ENCODE results near the gene KRTAP12-3.
"Not testable (repeated sequence)": the region's sequence is repeated elsewhere in the genome, so short reads cannot be mapped to it uniquely, and the experiment has no call there.

Gene KRTAP12-3

DNA sequence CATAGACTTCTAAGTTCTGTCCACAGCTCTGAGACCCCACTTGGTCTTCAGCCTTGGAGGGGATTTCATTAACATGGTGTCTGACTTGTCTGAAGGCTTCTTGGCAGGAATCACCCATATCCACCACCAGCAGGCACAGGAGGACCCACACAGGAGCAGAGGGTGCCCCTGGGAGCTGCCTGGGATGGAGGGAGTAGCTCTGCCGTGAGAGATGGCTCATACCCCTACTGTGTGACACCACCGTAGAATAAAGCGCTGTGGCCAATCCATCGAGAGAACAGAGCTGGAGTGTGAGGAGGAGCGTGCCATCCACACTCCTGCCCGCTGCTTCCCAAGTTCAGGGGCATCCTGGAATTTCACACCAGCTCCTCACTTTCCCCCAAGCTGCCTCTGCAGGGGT is 27.3 kb downstream of the KRTAP12-3 start:
- not testable (repeated sequence) for DNase-seq (ENCODE audit: low read depth)

DNA sequence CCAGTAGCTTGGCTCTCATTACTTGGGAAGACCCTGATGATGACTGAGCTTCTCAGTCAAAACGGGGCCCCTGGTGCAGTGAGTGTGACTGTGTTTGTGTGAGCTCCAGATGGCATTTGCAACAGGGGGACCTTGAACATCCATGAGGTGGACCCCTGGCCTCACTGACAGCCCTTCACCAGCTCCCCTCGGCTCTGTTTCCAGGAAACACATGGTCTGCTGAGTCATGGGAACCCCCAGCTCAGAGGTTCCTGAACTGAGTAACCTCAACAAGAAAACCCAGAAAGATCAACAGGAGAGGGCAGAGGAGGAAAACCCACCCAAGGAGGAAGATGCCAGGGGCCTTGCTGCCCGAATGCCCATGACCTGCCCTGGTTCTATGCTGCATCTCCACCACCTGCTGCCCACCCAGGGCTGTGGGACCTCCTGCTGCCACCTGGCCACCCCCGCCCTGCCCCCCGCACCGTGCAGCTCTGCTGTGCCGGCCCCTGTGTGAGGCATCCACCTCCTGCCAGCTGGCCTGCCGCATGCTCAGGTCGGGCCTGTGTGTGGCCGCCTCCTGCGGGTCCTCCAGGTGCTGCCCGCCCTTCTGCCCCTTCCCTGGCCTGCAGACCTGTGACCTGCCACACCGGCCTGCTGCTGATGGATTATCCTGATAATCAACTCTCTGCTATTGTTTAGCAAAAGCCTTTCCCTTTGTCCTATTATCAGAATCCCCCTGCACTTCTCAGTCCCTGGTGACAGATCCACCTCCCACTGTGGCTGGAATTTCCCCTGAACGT is 28.5 kb downstream of the KRTAP12-3 start:
- no peak for DNase-seq (ENCODE audit: low read depth)

DNA sequence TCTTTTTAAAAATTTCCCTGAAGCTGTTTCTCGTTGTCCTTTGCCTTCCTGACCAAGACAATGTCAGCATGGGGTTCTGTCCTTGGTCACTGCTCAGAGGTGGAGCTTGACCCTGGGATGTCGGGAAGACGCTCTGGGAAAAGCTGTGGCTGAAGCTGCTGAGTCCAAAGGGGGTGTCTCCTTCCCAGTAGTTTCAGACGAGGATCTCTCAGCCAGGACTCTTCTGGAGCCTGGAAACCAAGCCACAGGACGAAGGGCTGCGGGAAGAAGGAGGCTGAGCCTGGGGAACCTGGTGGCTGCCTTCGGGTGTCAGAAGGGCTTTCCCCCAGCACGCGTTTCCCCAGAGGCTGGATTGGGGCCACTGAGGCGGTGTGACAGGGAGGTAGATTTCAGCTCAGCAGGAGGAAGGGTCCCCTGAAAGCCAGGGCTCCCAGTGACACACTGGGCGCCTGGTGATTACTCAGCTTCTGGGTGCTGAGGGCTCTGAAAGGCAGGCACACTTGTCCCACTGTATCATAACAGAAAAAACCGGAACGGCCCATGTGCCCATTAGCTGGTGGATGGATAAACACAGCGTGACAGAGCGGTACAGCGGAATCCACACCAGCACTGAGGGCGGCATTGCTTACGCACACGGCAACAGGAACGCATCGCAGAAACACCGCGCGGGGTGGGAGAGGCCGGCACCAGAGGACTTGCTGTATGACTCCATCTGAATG is 29.3 kb downstream of the KRTAP12-3 start:
- no peak for DNase-seq (ENCODE audit: low read depth)

DNA sequence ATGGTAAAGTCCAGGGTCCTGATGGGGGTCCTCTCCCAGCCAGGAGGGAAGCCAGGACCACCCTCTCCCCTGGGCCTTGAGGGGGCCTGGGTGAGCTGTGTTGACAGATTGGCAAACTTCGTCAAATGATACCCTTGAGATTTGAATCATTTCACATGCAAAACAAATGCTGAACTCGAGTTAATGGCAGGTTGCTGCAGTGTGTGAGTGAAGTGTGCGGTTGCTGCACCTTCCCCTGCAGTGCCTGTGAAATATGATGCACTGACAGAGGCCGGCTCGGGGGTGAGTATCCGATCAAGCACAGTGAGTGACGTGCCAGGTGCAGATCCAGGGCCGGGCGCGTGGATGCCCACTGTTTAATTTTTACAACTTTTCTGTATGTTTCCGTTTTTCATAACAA is 29.9 kb downstream of the KRTAP12-3 start:
- DNase-seq (ENCODE audit: low read depth): no peak

DNA sequence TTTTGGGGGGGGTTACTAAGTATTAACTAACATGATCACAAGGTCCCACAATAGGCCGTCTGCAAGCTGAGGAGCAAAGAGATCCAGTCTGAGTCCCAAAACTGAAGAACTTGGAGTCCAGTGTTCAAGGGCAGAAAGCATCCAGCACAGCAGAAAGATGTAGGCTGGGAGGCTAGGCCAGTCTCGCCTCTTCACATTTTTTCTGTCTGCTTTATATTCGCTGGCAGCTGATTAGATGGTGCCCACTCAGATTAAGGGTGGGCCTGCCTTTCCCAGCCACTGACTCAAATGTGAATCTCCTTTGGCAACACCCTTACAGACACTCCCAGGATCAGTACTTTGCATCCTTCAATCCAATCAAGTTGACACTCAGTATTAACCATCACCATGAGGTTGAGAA is 32.0 kb downstream of the KRTAP12-3 start:
- DNase-seq (ENCODE audit: low read depth): not testable (repeated sequence)

DNA sequence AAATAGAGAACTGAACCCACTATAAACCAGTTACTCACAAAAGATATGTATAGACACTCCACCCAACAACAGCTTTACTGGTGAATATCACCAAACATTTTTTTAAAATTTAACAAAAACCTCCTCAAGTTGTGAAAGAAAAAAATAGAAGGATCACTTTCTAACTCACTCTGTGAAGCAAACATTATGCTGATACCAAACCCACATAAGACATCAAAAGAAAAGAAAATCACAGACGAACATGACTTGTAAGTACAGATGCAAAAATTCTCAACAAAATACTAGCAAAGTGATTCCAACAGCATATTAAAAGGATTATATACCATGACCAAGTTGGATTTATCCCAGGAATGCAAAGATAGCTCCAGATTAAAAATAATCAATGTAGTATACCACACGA is 34.0 kb downstream of the KRTAP12-3 start:
- no peak for DNase-seq (ENCODE audit: low read depth)

DNA sequence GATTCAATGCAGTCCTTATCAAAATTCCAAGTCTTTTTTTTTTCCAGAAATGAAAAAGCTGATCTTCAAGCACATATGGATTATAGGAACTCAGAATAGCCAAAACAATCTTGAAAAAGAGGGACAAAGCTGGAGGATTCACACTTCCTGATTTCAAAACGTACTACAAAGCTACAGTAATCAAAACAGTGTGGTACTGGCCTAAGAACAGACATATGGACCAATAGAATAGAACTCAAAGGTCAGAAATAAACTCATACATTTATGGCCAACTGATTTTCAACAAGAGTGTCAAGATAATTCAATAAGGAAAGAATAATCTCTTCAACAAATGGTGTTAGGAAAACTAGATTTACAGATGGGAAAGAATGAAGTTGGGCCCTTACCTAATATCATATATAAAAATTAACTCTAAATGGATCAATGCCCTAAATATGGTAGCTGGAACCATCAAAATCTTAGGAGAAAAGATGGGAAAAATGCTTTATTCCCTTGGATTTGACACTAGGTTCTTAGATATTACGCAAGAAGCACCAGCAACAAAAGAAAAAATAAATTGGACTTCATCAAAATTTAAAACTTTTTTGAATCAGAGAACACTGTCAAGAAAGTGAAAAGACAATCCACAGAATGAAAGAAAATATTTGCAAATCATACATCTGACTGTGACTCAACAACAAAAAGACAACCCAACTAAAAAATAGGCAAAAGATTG is 35.2 kb downstream of the KRTAP12-3 start:
- DNase-seq (ENCODE audit: low read depth): no peak

DNA sequence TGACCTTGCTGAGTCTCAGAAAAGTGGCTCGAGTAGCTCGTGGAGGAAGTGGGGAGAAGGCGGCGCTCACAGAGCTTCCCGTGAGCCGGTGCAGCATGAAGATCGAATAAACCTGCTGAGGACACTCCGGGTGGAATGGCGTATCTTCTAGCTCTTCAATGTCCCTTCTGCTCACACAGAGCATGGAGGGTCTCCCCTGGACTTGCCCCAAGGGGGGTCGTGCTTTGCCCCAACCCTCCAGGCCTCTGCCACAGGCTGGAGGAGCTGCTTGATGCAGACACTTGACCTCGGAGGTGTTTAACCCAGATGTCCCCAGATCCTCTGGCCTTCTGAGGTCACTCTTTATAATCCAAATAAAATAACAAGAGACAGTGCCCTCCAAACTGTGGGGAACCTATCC is 37.0 kb downstream of the KRTAP12-3 start:
- DNase-seq (ENCODE audit: low read depth): no peak

DNA sequence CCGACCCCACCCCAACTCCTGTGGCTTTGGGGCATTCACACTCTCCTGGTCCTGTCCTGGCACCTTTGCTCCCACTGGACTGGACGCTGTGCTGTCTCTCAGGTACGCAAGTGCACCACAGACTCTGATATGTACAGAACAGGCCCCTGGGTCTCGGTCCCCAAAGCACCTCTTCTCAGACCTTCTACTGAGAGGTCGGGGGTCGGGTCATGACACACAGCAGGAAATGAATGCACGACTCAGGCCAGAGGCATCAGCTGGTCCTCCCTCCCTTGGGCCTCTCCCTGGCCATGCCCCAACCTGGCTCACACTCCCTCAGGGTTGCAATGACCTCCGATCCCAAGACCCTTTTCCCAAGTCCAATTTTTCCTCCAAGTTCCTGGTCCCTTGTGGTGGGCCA is 37.5 kb downstream of the KRTAP12-3 start:
- no peak for DNase-seq (ENCODE audit: low read depth)

DNA sequence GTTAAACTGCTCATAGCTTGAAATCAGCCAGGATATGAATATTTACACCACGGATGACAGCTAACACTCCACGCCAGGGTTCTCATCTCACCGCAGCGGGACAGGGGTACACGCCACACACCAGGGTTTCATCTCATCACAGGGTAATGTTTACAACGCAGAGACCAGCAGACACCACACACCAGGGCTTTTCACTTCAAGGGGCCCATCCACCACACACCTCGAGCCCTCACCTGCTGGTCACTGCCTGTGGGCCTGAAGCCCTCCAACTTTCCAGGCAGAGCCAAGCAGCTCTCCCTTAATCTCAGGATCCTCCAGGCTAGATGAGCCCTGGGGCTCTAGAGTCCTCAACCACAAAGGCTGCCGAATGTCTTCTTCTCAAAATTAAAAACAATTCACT is 37.9 kb downstream of the KRTAP12-3 start:
- DNase-seq (ENCODE audit: low read depth): no peak

DNA sequence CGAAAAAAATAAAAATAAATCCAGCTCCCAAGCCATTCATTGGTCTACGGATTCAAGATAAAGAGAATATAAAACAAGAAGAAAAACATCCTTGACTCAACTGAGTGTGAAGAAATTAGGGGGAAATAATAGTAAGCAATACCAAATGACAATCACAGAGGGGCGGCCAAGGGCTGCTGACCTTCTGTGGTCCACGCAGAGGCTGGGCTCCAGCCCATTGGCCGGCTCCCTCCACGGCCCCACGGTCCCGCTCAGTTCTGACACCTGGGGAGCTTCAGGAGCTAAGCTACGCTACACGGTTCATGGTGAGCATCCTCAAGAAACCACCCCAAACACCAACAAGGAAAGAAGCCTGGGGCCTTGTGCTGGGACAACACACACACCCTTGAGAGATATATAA is 38.8 kb downstream of the KRTAP12-3 start:
- DNase-seq (ENCODE audit: low read depth): no peak

DNA sequence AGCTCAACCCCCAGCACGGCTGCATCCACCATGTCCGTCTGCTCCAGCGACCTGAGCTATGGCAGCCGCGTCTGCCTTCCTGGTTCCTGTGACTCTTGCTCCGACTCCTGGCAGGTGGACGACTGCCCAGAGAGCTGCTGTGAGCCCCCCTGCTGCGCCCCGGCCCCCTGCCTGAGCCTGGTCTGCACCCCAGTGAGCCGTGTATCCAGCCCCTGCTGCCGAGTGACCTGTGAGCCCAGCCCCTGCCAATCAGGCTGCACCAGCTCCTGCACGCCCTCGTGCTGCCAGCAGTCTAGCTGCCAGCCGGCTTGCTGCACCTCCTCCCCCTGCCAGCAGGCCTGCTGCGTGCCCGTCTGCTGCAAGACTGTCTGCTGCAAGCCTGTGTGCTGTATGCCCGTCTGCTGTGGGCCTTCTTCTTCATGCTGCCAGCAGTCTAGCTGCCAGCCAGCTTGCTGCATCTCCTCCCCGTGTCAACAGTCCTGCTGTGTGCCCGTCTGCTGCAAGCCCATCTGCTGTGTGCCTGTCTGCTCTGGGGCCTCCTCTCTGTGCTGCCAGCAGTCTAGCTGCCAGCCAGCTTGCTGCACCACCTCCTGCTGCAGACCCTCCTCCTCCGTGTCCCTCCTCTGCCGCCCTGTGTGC is 39.6 kb downstream of the KRTAP12-3 start, which contains the start of gene KRTAP10-12:
TSS of gene KRTAP10-12 (plus strand) at position 1 of the 639 bp plus-strand sequence. CDS start at position 31, 30 bp downstream.
- DNase-seq (ENCODE audit: low read depth): not testable (repeated sequence)

DNA sequence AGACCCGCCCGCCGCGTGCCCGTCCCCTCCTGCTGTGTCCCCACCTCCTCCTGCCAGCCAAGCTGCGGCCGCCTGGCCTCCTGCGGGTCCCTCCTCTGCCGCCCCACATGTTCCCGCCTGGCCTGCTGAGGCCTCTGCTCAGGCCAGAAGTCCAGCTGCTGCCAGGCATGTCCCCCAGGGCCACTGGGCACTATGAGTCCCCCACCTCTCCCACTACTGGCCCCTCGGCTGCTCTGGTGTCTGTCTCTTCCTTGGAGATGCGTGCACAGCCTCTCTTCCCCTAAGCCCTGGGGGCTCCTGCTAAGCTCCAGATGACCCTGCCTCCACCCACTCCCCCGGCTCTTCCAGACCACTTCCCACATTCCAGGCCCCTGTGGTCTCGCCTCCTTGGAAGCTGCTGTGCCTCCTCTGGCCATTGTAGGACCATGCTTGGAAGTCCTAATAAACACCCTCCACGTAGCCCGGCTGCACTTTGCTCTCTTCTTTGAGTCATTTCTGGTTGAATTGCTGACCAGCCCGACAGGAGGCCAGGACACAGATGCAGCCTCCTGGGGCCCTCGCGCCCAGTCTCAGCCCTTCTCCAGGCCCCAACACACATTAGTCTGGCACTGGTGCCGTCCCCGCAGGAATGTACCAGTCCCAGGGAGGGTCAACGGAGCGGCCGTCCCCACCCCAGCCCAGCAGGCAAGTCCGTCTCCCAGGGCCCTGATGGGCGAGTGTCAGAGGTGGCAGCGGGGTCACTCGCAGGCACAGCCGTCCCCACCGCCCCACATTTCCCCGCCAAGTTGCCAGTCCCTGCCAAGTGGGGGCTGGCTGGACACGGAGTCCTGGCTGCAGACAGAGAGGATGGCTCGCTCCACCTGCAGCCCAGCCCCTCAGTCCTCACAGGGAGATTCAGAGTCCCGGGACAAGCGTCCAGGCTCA is 40.3 kb downstream of the KRTAP12-3 start:
- DNase-seq (ENCODE audit: low read depth): no peak

DNA sequence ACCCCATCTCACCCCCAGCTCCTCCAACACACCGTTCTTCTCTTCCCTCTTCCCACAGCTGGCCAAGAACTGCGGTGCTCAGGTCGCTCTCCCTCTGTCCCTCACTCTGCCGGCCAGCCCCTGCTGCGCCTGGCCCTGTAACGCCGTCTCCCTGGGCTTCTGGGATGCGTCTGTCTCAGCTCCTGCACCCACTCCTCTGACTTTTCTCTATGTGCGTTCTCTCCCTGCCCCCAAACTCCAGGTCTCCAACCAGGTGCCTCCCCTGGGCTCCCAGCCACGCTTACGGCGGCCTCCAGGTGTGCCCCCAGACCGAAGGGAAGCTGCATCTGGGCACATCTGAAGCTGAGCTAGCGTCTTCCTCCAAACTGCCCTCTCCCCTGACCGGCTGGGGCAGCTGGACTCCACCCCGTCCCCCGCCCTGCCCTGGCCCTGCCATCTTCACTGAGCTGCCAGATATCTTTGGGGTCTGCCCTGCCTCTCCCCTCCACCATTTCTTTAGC is 41.8 kb downstream of the KRTAP12-3 start:
- no peak for DNase-seq (ENCODE audit: low read depth)

DNA sequence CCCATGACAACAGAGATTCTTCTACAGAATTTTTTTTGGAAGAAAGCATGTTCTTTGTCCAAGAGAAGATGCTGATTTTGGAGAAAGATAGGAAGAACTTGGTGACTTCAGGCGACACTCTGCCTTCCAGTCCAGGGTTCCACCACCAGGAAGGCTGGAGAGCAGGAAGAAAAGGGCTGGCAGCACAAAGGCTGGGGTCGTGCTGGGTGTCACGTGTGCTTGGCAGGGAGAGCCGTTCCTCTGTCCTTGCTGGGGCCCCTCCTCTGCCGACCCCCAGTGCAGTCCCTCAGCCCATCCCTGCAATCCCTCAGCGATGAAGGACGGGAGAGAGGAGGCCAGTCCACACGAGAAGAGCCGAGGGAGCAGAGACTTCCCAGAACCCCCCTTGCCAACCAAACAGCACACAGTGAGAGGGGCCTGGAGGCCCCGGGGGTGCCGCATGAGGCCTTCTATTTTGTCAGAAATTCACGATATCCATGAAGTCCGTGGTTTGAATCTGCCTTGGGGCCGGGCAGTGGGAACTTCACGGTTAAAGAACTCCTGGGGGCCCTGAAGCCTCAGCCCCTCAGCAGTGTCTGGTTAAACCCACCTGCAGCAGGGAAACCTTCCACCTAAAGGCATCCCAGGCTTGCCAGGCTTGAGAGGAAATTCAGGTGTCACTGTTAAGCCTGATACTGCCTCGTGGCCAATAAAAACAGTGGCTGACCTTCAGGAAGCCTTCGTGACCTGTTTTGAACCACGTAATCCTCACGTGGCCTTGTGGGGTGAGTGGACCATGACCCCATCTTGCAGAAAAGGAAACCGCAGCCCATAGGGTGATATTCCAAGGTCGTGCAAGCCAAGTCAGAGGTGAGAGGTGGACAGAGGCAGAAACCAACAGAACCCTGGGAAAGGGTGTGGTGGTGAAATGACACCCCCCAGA is 42.6 kb downstream of the KRTAP12-3 start:
- no peak for DNase-seq (ENCODE audit: low read depth)

DNA sequence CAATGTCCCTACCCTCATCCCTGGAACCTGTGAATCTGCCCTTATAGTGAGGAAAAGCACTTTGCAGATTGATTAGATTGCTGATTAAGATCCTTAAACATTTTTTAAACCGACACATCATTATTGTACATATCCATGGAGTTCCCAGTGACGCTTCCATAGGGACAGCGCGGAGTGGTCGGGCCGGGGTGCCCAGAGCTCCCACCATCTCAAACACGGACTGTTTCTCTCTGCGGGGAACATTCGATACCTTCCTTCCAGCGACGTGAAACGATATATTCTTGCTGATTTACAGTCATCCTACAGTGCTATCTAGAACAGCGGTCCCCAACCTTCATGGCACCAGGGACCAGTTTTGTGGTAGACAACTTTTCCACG is 43.3 kb downstream of the KRTAP12-3 start:
- DNase-seq (ENCODE audit: low read depth): no peak

DNA sequence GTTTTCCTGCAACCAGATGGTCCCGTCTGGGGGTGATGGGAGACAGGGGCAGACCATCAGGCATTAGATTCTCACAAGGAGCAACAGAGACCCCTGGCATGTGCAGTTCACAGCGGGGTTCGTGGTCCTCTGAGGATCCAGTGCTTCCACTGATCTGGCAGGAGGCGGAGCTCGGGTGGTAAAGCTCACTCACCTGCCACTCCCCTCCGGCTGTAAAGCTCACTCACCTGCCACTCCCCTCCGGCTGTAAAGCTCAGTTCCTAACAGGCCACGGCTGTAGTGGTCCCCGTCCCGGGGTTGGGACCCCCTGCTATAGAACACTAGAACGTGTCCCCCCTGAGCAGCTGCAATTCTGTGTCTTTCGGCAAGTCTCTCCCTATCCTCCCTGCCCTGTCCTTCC is 43.8 kb downstream of the KRTAP12-3 start:
- DNase-seq (ENCODE audit: low read depth): no peak

DNA sequence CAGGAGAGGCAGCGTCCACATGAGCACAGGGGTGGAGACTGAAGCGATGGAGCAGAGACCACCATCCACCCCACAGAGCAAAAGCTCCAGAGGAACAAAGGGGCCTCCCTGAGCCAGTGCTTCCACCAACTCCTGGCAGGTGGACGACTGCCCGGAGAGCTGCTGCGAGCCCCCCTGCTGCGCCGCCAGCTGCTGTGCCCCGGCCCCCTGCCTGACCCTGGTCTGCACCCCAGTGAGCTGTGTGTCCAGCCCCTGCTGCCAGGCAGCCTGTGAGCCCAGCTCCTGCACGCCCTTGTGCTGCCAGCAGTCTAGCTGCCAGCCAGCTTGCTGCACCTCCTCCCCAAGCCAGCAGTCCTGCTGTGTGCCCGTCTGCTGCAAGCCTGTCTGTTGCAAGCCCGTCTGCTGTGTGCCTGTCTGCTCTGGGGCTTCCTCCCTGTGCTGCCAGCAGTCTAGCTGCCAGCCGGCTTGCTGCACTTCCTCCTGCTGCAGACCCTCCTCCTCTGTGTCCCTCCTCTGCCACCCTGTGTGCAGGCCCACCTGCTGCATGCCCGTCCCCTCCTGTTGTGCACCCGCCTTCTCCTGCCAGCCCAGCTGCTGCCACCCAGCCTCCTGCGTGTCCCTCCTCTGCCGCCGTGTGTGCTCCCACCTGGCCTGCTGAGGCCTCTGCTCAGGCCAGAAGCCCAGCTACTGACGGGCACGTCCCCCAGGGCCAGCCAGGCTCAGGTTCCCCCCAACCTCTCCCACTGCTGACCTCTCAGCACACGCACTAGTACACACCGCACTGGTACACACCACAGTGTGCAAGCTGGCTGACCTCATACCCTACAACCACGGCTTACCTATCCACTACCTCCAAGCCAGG is 44.6 kb downstream of the KRTAP12-3 start:
- DNase-seq (ENCODE audit: low read depth): no peak

Data from activated T-cell treated with anti-CD3 and anti-CD28 coated beads for 48 hours (primary cell).